ENCODE results near the gene CCDC27.

The CCDC27 gene

GRCh38 chr1:3752400-3752945, at the start of gene CCDC27:
Gene CCDC27 (plus strand): TSS chr1:3752450. CDS start chr1:3752482, 32 bp downstream.
- no peak within 1 kb of the TSS for H3K4me3 ChIP-seq (ENCODE audit: low read depth, low read length)
- TF ChIP-seq CTCF (IDR thresholded peaks at IDR 0.05; ENCODE audit: low read depth, low read length, missing control alignments): no peak
- DNase-seq (ENCODE audit: low read depth): no peak

GRCh38 chr1:3702528-3702927, 49.7 kb upstream of the CCDC27 start:
- no peak overlapping the region for H3K4me3 ChIP-seq (ENCODE audit: low read depth, low read length)
- DNase-seq (ENCODE audit: low read depth): no peak
- TF ChIP-seq CTCF (IDR thresholded peaks at IDR 0.05; ENCODE audit: low read depth, low read length, missing control alignments): no peak

GRCh38 chr1:3702990-3703728, 49.1 kb upstream of the CCDC27 start:
- peak; percentile 6 for TF ChIP-seq CTCF (IDR thresholded peaks at IDR 0.05; ENCODE audit: low read depth, low read length, missing control alignments)
- DNase-seq (ENCODE audit: low read depth): no peak
- H3K4me3 ChIP-seq (ENCODE audit: low read depth, low read length): no peak overlapping the region

- no peak overlapping the region for H3K4me3 ChIP-seq (ENCODE audit: low read depth, low read length)
- no peak for TF ChIP-seq CTCF (IDR thresholded peaks at IDR 0.05; ENCODE audit: low read depth, low read length, missing control alignments)
- no peak for DNase-seq (ENCODE audit: low read depth)
Observed at GRCh38 chr1:3703786-3704371, 48.4 kb upstream of the CCDC27 start.

DNA sequence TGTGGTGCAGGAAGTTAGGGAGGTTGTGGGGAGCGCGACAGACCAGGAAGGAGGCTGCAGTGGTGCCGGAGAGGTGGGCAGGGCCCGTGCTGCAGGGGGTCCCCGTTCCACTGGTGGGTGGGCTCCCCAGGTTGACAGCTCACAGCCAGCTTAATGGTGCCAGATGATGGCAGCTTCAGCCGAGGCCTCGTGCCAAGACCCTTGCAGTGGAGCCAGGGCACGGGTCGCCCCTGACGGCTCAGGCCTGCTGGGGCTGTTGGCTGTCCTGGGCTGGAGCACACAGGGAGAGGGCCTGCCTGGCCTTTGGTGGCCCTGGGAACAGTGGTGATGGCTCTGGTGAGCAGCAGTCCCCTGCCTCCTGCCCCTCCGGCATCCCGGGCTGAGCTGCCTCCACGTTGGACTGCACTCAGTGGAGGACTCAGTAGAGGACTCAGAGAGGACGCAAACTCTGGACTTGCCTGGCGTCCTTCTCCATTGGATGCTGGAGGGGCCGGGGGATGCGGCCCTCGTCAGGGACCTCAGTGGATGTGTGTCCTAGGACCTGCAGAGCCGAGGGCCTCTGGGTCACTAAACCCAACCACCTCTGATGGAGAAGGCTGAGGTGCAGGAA, 46.8 kb upstream of the CCDC27 start:
- no peak overlapping the region for H3K4me3 ChIP-seq (ENCODE audit: low read depth, low read length)
- DNase-seq (ENCODE audit: low read depth): no peak
- TF ChIP-seq CTCF (IDR thresholded peaks at IDR 0.05; ENCODE audit: low read depth, low read length, missing control alignments): no peak

DNA sequence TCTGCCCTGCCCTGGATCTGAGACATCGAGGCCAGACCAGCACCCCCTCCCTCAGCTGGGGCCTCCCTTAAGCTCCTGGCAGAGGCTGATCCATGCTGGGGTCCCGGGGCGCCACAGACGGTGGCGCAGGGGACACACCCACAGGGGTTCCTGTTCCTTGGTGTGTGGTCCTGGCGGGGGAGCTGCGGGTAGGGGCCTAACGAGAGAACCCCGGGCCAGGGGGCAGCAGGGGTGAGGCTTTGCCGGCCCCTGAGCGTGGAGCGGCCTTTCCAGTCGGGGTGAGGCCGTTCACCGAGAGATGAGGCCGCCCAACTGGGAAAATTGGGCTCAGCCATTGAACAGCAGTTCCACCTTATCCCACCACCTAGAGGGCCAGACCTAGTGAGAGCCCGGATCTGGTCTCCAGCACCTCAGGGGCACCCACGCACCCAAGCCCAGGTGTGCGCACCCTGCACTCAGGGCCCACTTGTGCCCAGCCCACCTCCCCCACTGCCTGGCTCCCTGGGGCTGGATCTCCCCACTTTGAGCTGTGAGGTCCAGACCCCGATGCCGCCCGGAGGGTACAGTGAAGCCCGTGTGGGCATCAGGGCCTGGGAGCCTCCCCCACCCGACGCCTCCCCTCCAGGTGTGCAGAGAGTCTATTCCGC, 45.5 kb upstream of the CCDC27 start:
- no peak overlapping the region for H3K4me3 ChIP-seq (ENCODE audit: low read depth, low read length)
- TF ChIP-seq CTCF (IDR thresholded peaks at IDR 0.05; ENCODE audit: low read depth, low read length, missing control alignments): no peak
- DNase-seq (ENCODE audit: low read depth): no peak

All from GM12864 (cell line).